Endothelial cell of umbilical vein (primary cell): ENCODE data around the gene ARL8A. TPM values are rescaled to one million over a fixed set of nuclear protein-coding genes. Genes with fewer than 3 reads are reported as not detected.

Source experiments
- BruUV-seq: library from RNA; stranded (reverse); fragments of 400-500 nt; replicated peaks from 2 replicates; lab custom pipeline; 2021; lab: Mats Ljungman, UMichigan
- CTCF ChIA-PET: fragments of 300-600, 350-600 bp; sonication (Branson Sonifier 250); formaldehyde crosslinking; loops from one replicate; lab custom pipeline; 2021; ENCODE audit warnings: antibody characterized with exemption, inconsistent platforms; lab: Charles Lee
- POLR2A ChIA-PET: fragments of 300-600, 350-600 bp; sonication (Branson Sonifier 250); formaldehyde crosslinking; loops from one replicate; lab custom pipeline; 2021; ENCODE audit warnings: antibody characterized with exemption, inconsistent platforms; lab: Charles Lee
- DNase-seq: peaks from one replicate; pipeline ENCODE4 v3.0.0-alpha.2; 2011; ENCODE audit warnings: low read depth, low spot score
- FAIRE-seq: peaks from 2 replicates; lab custom pipeline; 2011; peaks lifted over from hg19 to GRCh38; lab: Jason Lieb, UNC
- H2AFZ ChIP-seq: 2 replicates; pipeline ENCODE4 v1.6.0; 2012; ENCODE audit warnings: low read depth, low read length, control low read depth, inconsistent platforms
- H3K27ac ChIP-seq: 2 replicates; pipeline ENCODE4 v1.5.1; 2011; ENCODE audit warnings: low read depth, mild to moderate bottlenecking, control low read depth, low read length, moderate library complexity; ENCODE audit not compliant: insufficient read depth
- H3K27me3 ChIP-seq, 2 experiments: 2 replicates each; pipeline versions ENCODE4 v1.6.0 to v1.6.1; 2011; ENCODE audit warnings: low read length in 2 of 2, mixed read lengths in 1 of 2; ENCODE audit not compliant: control insufficient read depth in 2 of 2, insufficient read depth in 2 of 2
- H3K36me3 ChIP-seq, 2 experiments: 2 replicates in 1 of 2; 3 replicates in 1 of 2; pipeline ENCODE4 v1.5.1; 2011; ENCODE audit warnings: low read length in 2 of 2, mild to moderate bottlenecking in 1 of 2, moderate library complexity in 1 of 2; ENCODE audit not compliant: control insufficient read depth in 2 of 2, insufficient read depth in 2 of 2; ENCODE audit errors: extremely low read depth in 1 of 2
- H3K4me1 ChIP-seq: 3 replicates; pipeline ENCODE4 v1.5.1; 2011; ENCODE audit warnings: mild to moderate bottlenecking, low read length; ENCODE audit not compliant: control insufficient read depth, insufficient read depth; ENCODE audit errors: extremely low read depth
- H3K4me2 ChIP-seq: 2 replicates; pipeline ENCODE4 v1.6.1; 2011; ENCODE audit warnings: low read length, control low read depth, mixed read lengths; ENCODE audit not compliant: insufficient read depth
- H3K4me3 ChIP-seq, 3 experiments: fragments of 200-600 bp in 1 of 3; sonication (generic), shearing (Covaris generic) in 1 of 3; replicated peaks in 1 of 3; 2 replicates each; pipeline ENCODE4 v1.5.1; 2011 to 2016; ENCODE audit warnings: control low read depth in 3 of 3, low read length in 3 of 3, mild to moderate bottlenecking in 2 of 3, inconsistent platforms in 1 of 3, low read depth in 1 of 3, moderate library complexity in 1 of 3; ENCODE audit not compliant: insufficient read depth in 1 of 3
- H3K79me2 ChIP-seq: 2 replicates; pipeline ENCODE4 v1.6.0; 2012; ENCODE audit warnings: low read length, inconsistent platforms; ENCODE audit not compliant: control insufficient read depth, insufficient read depth
- H3K9ac ChIP-seq: replicated peaks from 2 replicates; pipeline ENCODE3; 2011; ENCODE audit warnings: low read length, control low read depth; ENCODE audit not compliant: insufficient read depth; ENCODE audit errors: extremely low read depth
- H3K9me1 ChIP-seq: replicated peaks from 3 replicates; pipeline ENCODE4 v1.6.0; 2011; ENCODE audit warnings: mild to moderate bottlenecking, low read length; ENCODE audit not compliant: control insufficient read depth, insufficient read depth; ENCODE audit errors: extremely low read depth
- H3K9me3 ChIP-seq: replicated peaks from 2 replicates; pipeline ENCODE4 v1.5.1; 2012; ENCODE audit warnings: low read length, inconsistent platforms; ENCODE audit not compliant: control insufficient read depth, insufficient read depth
- H4K20me1 ChIP-seq: replicated peaks from 2 replicates; pipeline ENCODE3; 2011; ENCODE audit warnings: mild to moderate bottlenecking, low read length; ENCODE audit not compliant: control insufficient read depth, insufficient read depth; ENCODE audit errors: extremely low read depth
- GATA2 ChIP-seq: IDR thresholded peaks from 2 replicates; pipeline ENCODE4 v1.7.0; 2011; ENCODE audit warnings: low read depth, mild to moderate bottlenecking, moderate library complexity, mixed read lengths, low read length; ENCODE audit not compliant: insufficient read length, insufficient read depth
- JUN ChIP-seq: IDR thresholded peaks from 2 replicates; pipeline ENCODE4 v1.6.1; 2011; ENCODE audit warnings: borderline replicate concordance, low read depth; ENCODE audit not compliant: insufficient read length, insufficient read depth
- MYC ChIP-seq: IDR thresholded peaks from one replicate; pipeline ENCODE4 v1.6.1; 2011; ENCODE audit warnings: mild to moderate bottlenecking, low read depth, low read length
- dilution Hi-C: fragments of 300-500 bp; cut with MboI; formaldehyde crosslinking; loops from one replicate; pipeline ENCODE4 v1.15.0; 2019; ENCODE audit warnings: low sequenced_read_pairs; ENCODE audit not compliant: extremely low pct_ligation_motif_present
- intact Hi-C: fragments of 100-400 bp; cut with micrococcal nuclease; formaldehyde crosslinking; loops from one replicate; pipeline ENCODE4 v1.10.0; 2022
- polyA plus RNA-seq, 4 experiments: library from polyadenylated mRNA; depleted of rRNA in 3 of 4; stranded (reverse) in 3 of 4; unstranded in 1 of 4; fragments of >200 nt; gene quantifications; 2 replicates each; pipeline versions ENCODE4 v1.2.1 to v1.2.3, GENCODE V29; 2011 to 2012; ENCODE audit warnings: missing spikeins in 1 of 4
- total RNA-seq: library from RNA; stranded (reverse); gene quantifications from 2 replicates; pipeline ENCODE4 v1.2.3, GENCODE V29; 2021
- TF ChIP-seq, protein P1 (sequence below), 2 donors: IDR thresholded peaks; 1 replicate in 1 of 2; 2 replicates in 1 of 2; pipeline ENCODE4 v1.5.1; 2011; ENCODE audit warnings: low read length in 2 of 2, mild to moderate bottlenecking in 2 of 2, moderate library complexity in 2 of 2, control low read depth in 1 of 2, inconsistent platforms in 1 of 2, low read depth in 1 of 2; ENCODE audit not compliant: insufficient read depth in 1 of 2; ENCODE audit errors: extremely low read depth in 1 of 2

The ARL8A gene
- total and polyA plus RNA-seq, 2 donors (not counting 3 experiments of a cell fraction or from before 2014, with no cell fraction given): 54.3 to 69.5 TPM

DNA sequence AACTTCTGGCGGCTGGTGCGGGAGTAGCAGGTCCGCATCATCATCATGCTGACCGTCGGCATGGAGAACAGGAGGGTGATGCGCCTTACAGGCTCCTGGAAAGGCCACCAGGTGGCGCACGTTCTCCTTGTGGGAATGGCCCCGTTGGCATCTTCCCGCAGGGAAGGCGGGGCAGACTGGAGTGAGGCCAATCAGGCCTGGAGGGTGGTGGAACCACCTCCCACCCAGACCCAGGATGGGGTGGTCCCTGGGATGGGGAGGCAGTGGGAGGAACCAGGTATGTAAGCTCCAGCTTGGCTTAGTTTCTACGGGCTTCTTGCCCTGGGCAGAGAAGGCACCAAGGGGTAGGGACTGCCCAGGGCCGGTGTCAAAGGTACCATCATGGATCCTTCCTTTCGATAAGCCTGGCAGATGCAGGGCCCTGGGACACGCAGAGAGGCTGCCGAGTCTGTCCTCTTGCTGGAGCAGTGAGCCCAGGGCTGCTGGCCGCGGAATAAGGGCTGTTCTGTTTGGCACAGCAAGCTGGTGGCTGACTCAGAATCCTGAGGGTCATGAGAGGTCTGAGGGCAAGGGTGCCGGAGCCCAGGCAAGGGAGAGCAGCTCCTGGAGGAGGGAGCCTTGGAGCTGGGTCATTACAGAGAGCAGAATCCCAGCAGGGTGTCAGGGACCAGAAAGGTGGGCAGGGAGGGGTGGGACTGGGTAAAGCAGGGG, 40.4 kb upstream of the ARL8A start:
- Histone ChIP-seq H3K4me2 (no peak overlapping the region), H3K79me2 (no peaks in the 10 kb centered on the region), H3K9me1 (no peaks in the 10 kb centered on the region), H3K9me3 (no peaks in the 10 kb centered on the region), H4K20me1 (no peaks in the 10 kb centered on the region), H3K4me1 (no peaks in the 10 kb centered on the region), H3K9ac (no peak overlapping the region), H3K36me3 (no peaks in the 10 kb centered on the region), H3K4me3 (no peak overlapping the region), H2AFZ (peak overlapping the region; percentile 77), H3K27me3 (peaks cover 8 to 13% of the 10 kb centered on the region in 2 experiments), H3K27ac (no peak overlapping the region)
- peak; percentile 83 for DNase-seq
- dilution Hi-C loops: no loop called here
- CTCF ChIA-PET: interaction anchor here (0.8 to 7.7 kb wide), 5 partner anchors 30 to 535 kb away, joined by 3 to 107 read pairs (median 5); no protein-coding TSS in a partner anchor
- peak; percentile 93 for FAIRE-seq
- BruUV-seq: no TSS peak
- TF ChIP-seq GATA2 (no peak), MYC (no peak), JUN (no peak)
- TF ChIP-seq, protein P1, sequence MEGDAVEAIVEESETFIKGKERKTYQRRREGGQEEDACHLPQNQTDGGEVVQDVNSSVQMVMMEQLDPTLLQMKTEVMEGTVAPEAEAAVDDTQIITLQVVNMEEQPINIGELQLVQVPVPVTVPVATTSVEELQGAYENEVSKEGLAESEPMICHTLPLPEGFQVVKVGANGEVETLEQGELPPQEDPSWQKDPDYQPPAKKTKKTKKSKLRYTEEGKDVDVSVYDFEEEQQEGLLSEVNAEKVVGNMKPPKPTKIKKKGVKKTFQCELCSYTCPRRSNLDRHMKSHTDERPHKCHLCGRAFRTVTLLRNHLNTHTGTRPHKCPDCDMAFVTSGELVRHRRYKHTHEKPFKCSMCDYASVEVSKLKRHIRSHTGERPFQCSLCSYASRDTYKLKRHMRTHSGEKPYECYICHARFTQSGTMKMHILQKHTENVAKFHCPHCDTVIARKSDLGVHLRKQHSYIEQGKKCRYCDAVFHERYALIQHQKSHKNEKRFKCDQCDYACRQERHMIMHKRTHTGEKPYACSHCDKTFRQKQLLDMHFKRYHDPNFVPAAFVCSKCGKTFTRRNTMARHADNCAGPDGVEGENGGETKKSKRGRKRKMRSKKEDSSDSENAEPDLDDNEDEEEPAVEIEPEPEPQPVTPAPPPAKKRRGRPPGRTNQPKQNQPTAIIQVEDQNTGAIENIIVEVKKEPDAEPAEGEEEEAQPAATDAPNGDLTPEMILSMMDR (IDR thresholded peaks at IDR 0.05; ENCODE audit: extremely low read depth in 1 of 2, insufficient read depth in 1 of 2, low read depth in 1 of 2, low read length in 2 of 2): peak; percentile 90 to 92
- POLR2A ChIA-PET: no interaction called here
- intact Hi-C loops: loop anchor here (2.0 kb wide), 2 partner anchors 52 to 534 kb away; no protein-coding TSS in a partner anchor
